Stomach (tissue), 4 donors: ENCODE measurements around the gene SSTR5.

Experiments used
- CTCF ChIP-seq, 7 experiments: fragments of 450-650 bp in 4 of 7; fragments of 200-600 bp in 3 of 7; sonication (generic) in 3 of 7; IDR thresholded peaks; one replicate each; pipeline ENCODE4 v1.5.1; 2016 to 2019; ENCODE audit warnings: antibody characterized with exemption in 7 of 7, control low read depth in 2 of 7, mild to moderate bottlenecking in 1 of 7
- POLR2A ChIP-seq, 4 donors: fragments of 450-650 bp; IDR thresholded peaks; one replicate each; pipeline ENCODE4 v1.6.1; 2016; ENCODE audit warnings: antibody characterized with exemption in 4 of 4, control low read depth in 2 of 4, mild to moderate bottlenecking in 1 of 4, moderate library complexity in 1 of 4
- POLR2AphosphoS5 ChIP-seq, 3 donors: sonication (generic); formaldehyde crosslinking; IDR thresholded peaks; one replicate each; pipeline ENCODE4 v1.6.1; 2016; ENCODE audit warnings: antibody characterized with exemption in 3 of 3

GRCh38 chr16:1058216-1058615 lies 14.3 kb upstream of the SSTR5 start:
- TF ChIP-seq CTCF (IDR thresholded peaks at IDR 0.05) = no peak
- no peak for TF ChIP-seq POLR2A (IDR thresholded peaks at IDR 0.05)
- TF ChIP-seq POLR2AphosphoS5 (IDR thresholded peaks at IDR 0.05) = no peak
